ENCODE results near the gene OTUD1. TPM values are rescaled to one million over a fixed set of nuclear protein-coding genes. Genes with fewer than 3 reads are reported as not detected.

Gene OTUD1
- total and polyA plus RNA-seq, 2 of the 4 experiments (the other 2 are of a cell fraction) = 1.3 to 1.4 TPM

GRCh38 chr10:23432639-23433038, 6.2 kb upstream of the OTUD1 start:
- intact Hi-C loops (cut with micrococcal nuclease) = no loop called here
- no peak overlapping the region for H3K14ac ChIP-seq (replicated peaks; ENCODE audit: low read depth, low read length)
- H3K4ac ChIP-seq (ENCODE audit: low read depth, low read length) = no peak overlapping the region
- H2AFZ ChIP-seq (replicated peaks; ENCODE audit: low read length, poor library complexity) = no peak overlapping the region
- H3K9me1 ChIP-seq (ENCODE audit: insufficient read depth, low read length) = no peaks in the 10 kb centered on the region
- H3K9me3 ChIP-seq (ENCODE audit: control insufficient read depth, insufficient read depth, low read length) = no peaks in the 10 kb centered on the region
- H4K91ac ChIP-seq (ENCODE audit: insufficient read depth, low read depth, low read length) = no peak overlapping the region
- 100% methylated on average over 1 of the region's 3 CpGs; no CpG with 5 or more reads in 1 of the 2 experiments for WGBS, 2 experiments (ENCODE audit: extremely low coverage in 2 of 2, insufficient read length in 1 of 2)
- no peak overlapping the region for H2BK20ac ChIP-seq (ENCODE audit: low read depth, low read length)
- no peak overlapping the region for H3K4me2 ChIP-seq (ENCODE audit: low read depth, low read length)
- no peak overlapping the region for H2BK5ac ChIP-seq (ENCODE audit: low read depth, low read length, poor library complexity, severe bottlenecking)
- dilution Hi-C loops (cut with HindIII; ENCODE audit: low sequenced_read_pairs, unreplicated experiment) = no loop called here
- no peak overlapping the region for H3K56ac ChIP-seq (ENCODE audit: extremely low read depth, insufficient read depth, low read length)
- H4K5ac ChIP-seq (ENCODE audit: low read depth, low read length) = no peak overlapping the region
- no peaks in the 10 kb centered on the region for H3K79me1 ChIP-seq (ENCODE audit: low read depth in 1 of 2, low read length in 2 of 2)
- no peak overlapping the region for H2AK5ac ChIP-seq (ENCODE audit: low read depth, low read length)
- CTCF ChIA-PET = no interaction called here
- H2BK120ac ChIP-seq (ENCODE audit: low read depth, low read length) = no peak overlapping the region
- no peak overlapping the region for H2AK9ac ChIP-seq (replicated peaks; ENCODE audit: low read depth, low read length, poor library complexity)
- no peak overlapping the region for H2BK15ac ChIP-seq (ENCODE audit: low read depth, low read length)
- H3K27me3 ChIP-seq (ENCODE audit: control insufficient read depth, insufficient read depth, low read length) = no peaks in the 10 kb centered on the region; the same call in 1 of the 2 replicates
- no peak overlapping the region for H3K23ac ChIP-seq (ENCODE audit: low read depth, low read length)
- H3K9ac ChIP-seq (ENCODE audit: low read depth, low read length) = no peak overlapping the region
- no peaks in the 10 kb centered on the region for H3K36me3 ChIP-seq (ENCODE audit: control insufficient read depth, insufficient read depth, low read length)
- no peak overlapping the region for H3K4me3 ChIP-seq (ENCODE audit: insufficient read depth, low read depth, low read length)
- no peak overlapping the region for H3K27ac ChIP-seq (ENCODE audit: insufficient read depth, low read length)
- no peak for DNase-seq
- H3K4me1 ChIP-seq (ENCODE audit: control insufficient read depth, insufficient read depth, low read length) = no peaks in the 10 kb centered on the region
- H4K20me1 ChIP-seq (ENCODE audit: insufficient read depth, low read length) = no peaks in the 10 kb centered on the region
- ATAC-seq (ENCODE audit: low read depth) = no peak
- BruUV-seq (replicated peaks) = no TSS peak
- H4K8ac ChIP-seq (ENCODE audit: low read depth in 2 of 2, low read length in 2 of 2) = no peak overlapping the region
- no peak overlapping the region for H3K18ac ChIP-seq (ENCODE audit: low read depth, low read length)
- in situ Hi-C loops (cut with MboI; ENCODE audit: low sequenced_read_pairs) = no loop called here
- POLR2A ChIA-PET (ENCODE audit: unreplicated experiment) = no interaction called here
- no peak for TF ChIP-seq RCOR1 (IDR thresholded peaks at IDR 0.05; ENCODE audit: insufficient replicate concordance, low read length)
- no peak for TF ChIP-seq SMC3 (IDR thresholded peaks at IDR 0.05; ENCODE audit: low read depth, low read length)
- no peak for TF ChIP-seq BHLHE40 (IDR thresholded peaks at IDR 0.05; ENCODE audit: low read depth, low read length)
- no peak for TF ChIP-seq ELK1 (IDR thresholded peaks at IDR 0.05; ENCODE audit: borderline replicate concordance, low read depth, low read length)
- no peak for TF ChIP-seq FOS (IDR thresholded peaks at IDR 0.05; ENCODE audit: low read depth, low read length)
- no peak for TF ChIP-seq MAFK (IDR thresholded peaks at IDR 0.05; ENCODE audit: low read depth, low read length)
- no peak for TF ChIP-seq NFE2L2 (IDR thresholded peaks at IDR 0.05; ENCODE audit: low read depth, low read length)
- no peak for TF ChIP-seq MAZ (IDR thresholded peaks at IDR 0.05; ENCODE audit: borderline replicate concordance, low read depth, low read length)

Measured in IMR-90 (cell line).